Amygdala (tissue), 56 donors: ENCODE measurements around the gene PHF13.

Experiments
- DNase-seq, 56 donors: peaks; one replicate each; lab custom pipeline; 2025; lab: John Stamatoyannopoulos, UW

The PHF13 gene

GRCh38 chr1:6601049-6601922, 12.2 kb upstream of the PHF13 start:
- DNase-seq = peak in 47 of 56 donors; percentile 32 to 86 (median 66)

GRCh38 chr1:6601923-6602668, 11.4 kb upstream of the PHF13 start:
- peak in 20 of 56 donors; percentile 42 to 74 (median 60) for DNase-seq

GRCh38 chr1:6602669-6603237, 10.8 kb upstream of the PHF13 start, which contains the start of gene KLHL21:
Gene KLHL21, minus strand, starts transcription at chr1:6602869. Its CDS starts 52 bp downstream, at chr1:6602817.
- DNase-seq = peak in 55 of 56 donors; percentile 42 to 97 (median 82)

GRCh38 chr1:6603238-6603914, 10.2 kb upstream of the PHF13 start:
- DNase-seq = peak in 43 of 56 donors; percentile 40 to 97 (median 80)

GRCh38 chr1:6603915-6604558, 9.5 kb upstream of the PHF13 start:
- peak in 38 of 56 donors; percentile 25 to 76 (median 52) for DNase-seq

- peak in 15 of 56 donors; percentile 18 to 86 (median 61) for DNase-seq
These were observed 730 bp upstream of the PHF13 start for GRCh38 chr1:6612641-6613360.

GRCh38 chr1:6614019-6614928, 743 bp downstream of the PHF13 start:
- DNase-seq = peak in 23 of 56 donors; percentile 14 to 65 (median 43)

GRCh38 chr1:6614929-6615785, 1.6 kb downstream of the PHF13 start:
- DNase-seq = peak in 3 of 56 donors; percentile 14 to 46 (median 40)

- DNase-seq = no peak
These were observed 5.5 kb downstream of the PHF13 start for GRCh38 chr1:6619045-6619444.

GRCh38 chr1:6621429-6622391, 8.2 kb downstream of the PHF13 start:
- no peak for DNase-seq

- no peak for DNase-seq
These were observed 9.0 kb downstream of the PHF13 start for GRCh38 chr1:6622396-6623152.

- no peak for DNase-seq
These were observed 9.9 kb downstream of the PHF13 start for GRCh38 chr1:6623269-6623965.

- DNase-seq = peak in 54 of 56 donors; percentile 40 to 87 (median 72)
These were observed 11.4 kb downstream of the PHF13 start, which contains the start of gene THAP3 for GRCh38 chr1:6624710-6625583. Gene THAP3, plus strand, starts transcription at chr1:6624868. Its CDS starts 351 bp downstream, at chr1:6625219.
